T-helper 2 cell treated with Interferon-gamma antibody and Interleukin-4, amounts not matched to agents 100 ng/mL and 5 ng/mL, for 36 hours (primary cell): ENCODE data around the gene NKAIN2. TPM values are rescaled to one million over a fixed set of nuclear protein-coding genes. Genes with fewer than 3 reads are reported as not detected.
"Not testable (repeated sequence)": the region's sequence is repeated elsewhere in the genome, so short reads cannot be mapped to it uniquely, and the experiment has no call there.

Source experiments
- intact Hi-C: fragments of 100-400 bp; cut with micrococcal nuclease; formaldehyde crosslinking; loops from one replicate; pipeline ENCODE4 v1.15.1; 2023
- total RNA-seq: library from RNA; stranded (reverse); gene quantifications from 2 replicates; pipeline ENCODE4 v1.2.3, GENCODE V29; 2022

NKAIN2 gene
- total RNA-seq, 1 donor from 2014 or later: not detected

- intact Hi-C loops: no loop called here
Measured at GRCh38 chr6:123956492-123957139, 153.0 kb downstream of the NKAIN2 start.

GRCh38 chr6:123962508-123962907 is 158.8 kb downstream of the NKAIN2 start:
- intact Hi-C loops: no loop called here

GRCh38 chr6:123965894-123966293 is 162.2 kb downstream of the NKAIN2 start:
- intact Hi-C loops: no loop called here

GRCh38 chr6:123966618-123967017 is 163.0 kb downstream of the NKAIN2 start:
- intact Hi-C loops: no loop called here

GRCh38 chr6:123967905-123968304 is 164.2 kb downstream of the NKAIN2 start:
- intact Hi-C loops: no loop called here

- intact Hi-C loops: no loop called here
Measured at GRCh38 chr6:123972600-123973294, 169.1 kb downstream of the NKAIN2 start.

GRCh38 chr6:123980311-123980710 is 176.6 kb downstream of the NKAIN2 start:
- intact Hi-C loops: no loop called here

- intact Hi-C loops: no loop called here
Measured at GRCh38 chr6:123986938-123987337, 183.3 kb downstream of the NKAIN2 start.

- intact Hi-C loops: not testable (repeated sequence)
Measured at GRCh38 chr6:123989918-123990317, 186.3 kb downstream of the NKAIN2 start.

GRCh38 chr6:123990376-123990775 is 186.7 kb downstream of the NKAIN2 start:
- intact Hi-C loops: no loop called here

GRCh38 chr6:123994168-123994567 is 190.5 kb downstream of the NKAIN2 start:
- intact Hi-C loops: no loop called here

GRCh38 chr6:123994891-123995635 is 191.4 kb downstream of the NKAIN2 start:
- intact Hi-C loops: no loop called here

GRCh38 chr6:123997223-123997622 is 193.6 kb downstream of the NKAIN2 start:
- intact Hi-C loops: no loop called here

- intact Hi-C loops: no loop called here
Measured at GRCh38 chr6:124002377-124003081, 198.9 kb downstream of the NKAIN2 start.

GRCh38 chr6:124007266-124007665 is 203.6 kb downstream of the NKAIN2 start:
- intact Hi-C loops: no loop called here

- intact Hi-C loops: no loop called here
Measured at GRCh38 chr6:124008000-124008987, 204.6 kb downstream of the NKAIN2 start.

GRCh38 chr6:124008988-124009765 is 205.5 kb downstream of the NKAIN2 start:
- intact Hi-C loops: no loop called here

GRCh38 chr6:124010574-124010973 is 206.9 kb downstream of the NKAIN2 start:
- intact Hi-C loops: no loop called here

GRCh38 chr6:124011180-124011579 is 207.5 kb downstream of the NKAIN2 start:
- intact Hi-C loops: no loop called here

- intact Hi-C loops: not testable (repeated sequence)
Measured at GRCh38 chr6:124022051-124022450, 218.4 kb downstream of the NKAIN2 start.
